ENCODE data around the gene LAMB2.

LAMB2 gene

DNA sequence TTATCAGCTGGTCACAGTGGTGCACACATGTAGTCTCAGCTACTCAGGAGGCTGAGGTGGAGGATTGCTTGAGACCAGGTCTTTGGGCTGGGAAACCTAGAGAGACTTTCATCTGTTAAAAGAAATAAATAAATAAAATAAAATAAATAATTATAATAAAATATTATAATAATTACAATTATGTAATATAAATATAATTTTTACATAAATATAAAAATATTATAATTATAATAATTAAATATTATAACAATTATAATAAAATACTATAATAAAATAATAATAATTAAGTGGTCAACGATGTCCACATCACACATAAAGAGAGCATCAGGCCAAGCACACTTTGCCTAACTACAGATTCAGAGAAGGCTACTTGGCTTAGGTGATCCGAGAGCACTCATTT is 53.6 kb downstream of the LAMB2 start:
- no peaks in the 10 kb centered on the region for H3K27me3 ChIP-seq (ENCODE audit: insufficient read depth, low read length, poor library complexity, severe bottlenecking)
- H3K4me3 ChIP-seq (ENCODE audit: low read length, poor library complexity, severe bottlenecking), result no peak overlapping the region
- H3K9me3 ChIP-seq (ENCODE audit: insufficient read depth, low read depth, low read length), result no peaks in the 10 kb centered on the region
- H3F3A ChIP-seq (ENCODE audit: low read depth), result no peaks in the 10 kb centered on the region
- H3K79me2 ChIP-seq (ENCODE audit: insufficient read depth, low read length), result peaks cover 65% of the 10 kb centered on the region
- H3K9ac ChIP-seq (ENCODE audit: low read depth, low read length, poor library complexity, severe bottlenecking), result no peak overlapping the region
- H3K4me2 ChIP-seq (ENCODE audit: low read depth, low read length, poor library complexity, severe bottlenecking), result no peak overlapping the region
- no peak overlapping the region for H2AFZ ChIP-seq (ENCODE audit: low read length)
- peaks cover 26% of the 10 kb centered on the region for H4K20me1 ChIP-seq (ENCODE audit: insufficient read depth, low read length, poor library complexity, severe bottlenecking)
- no peaks in the 10 kb centered on the region for H3K9me2 ChIP-seq (replicated peaks; ENCODE audit: low read depth, low read length)
- H3K4me1 ChIP-seq (ENCODE audit: insufficient read depth, low read length, poor library complexity, severe bottlenecking), result no peaks in the 10 kb centered on the region
- TF ChIP-seq EZH2phosphoT487 (IDR thresholded peaks at IDR 0.05; ENCODE audit: borderline replicate concordance), result no peak
- TF ChIP-seq, protein P1, sequence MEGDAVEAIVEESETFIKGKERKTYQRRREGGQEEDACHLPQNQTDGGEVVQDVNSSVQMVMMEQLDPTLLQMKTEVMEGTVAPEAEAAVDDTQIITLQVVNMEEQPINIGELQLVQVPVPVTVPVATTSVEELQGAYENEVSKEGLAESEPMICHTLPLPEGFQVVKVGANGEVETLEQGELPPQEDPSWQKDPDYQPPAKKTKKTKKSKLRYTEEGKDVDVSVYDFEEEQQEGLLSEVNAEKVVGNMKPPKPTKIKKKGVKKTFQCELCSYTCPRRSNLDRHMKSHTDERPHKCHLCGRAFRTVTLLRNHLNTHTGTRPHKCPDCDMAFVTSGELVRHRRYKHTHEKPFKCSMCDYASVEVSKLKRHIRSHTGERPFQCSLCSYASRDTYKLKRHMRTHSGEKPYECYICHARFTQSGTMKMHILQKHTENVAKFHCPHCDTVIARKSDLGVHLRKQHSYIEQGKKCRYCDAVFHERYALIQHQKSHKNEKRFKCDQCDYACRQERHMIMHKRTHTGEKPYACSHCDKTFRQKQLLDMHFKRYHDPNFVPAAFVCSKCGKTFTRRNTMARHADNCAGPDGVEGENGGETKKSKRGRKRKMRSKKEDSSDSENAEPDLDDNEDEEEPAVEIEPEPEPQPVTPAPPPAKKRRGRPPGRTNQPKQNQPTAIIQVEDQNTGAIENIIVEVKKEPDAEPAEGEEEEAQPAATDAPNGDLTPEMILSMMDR (conservative IDR thresholded peaks at IDR 0.05; ENCODE audit: low read length), result no peak
- peaks cover 41% of the 10 kb centered on the region for H3K36me3 ChIP-seq (ENCODE audit: insufficient read depth, low read length)

DNA sequence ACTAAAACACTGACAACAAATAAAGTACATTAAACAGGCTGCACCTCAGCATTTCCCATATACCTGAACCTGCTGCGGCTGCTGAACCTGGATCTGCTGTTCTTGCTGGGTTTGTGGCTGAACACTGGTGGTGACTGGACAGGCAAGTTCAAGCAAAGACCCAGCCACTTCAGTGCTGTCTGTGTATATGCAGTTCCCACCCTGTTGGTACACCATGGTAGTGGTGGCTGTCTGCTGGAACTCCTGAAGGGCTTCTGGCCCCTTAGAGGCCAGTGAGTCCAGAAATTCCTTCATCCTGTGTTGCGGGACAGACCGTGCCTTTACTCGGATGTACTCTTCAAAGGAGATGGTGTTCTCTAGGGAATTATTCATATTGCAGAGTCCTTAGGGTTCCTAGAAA is 56.2 kb downstream of the LAMB2 start:
- Histone ChIP-seq H3K4me1 (ENCODE audit: insufficient read depth, low read length, poor library complexity, severe bottlenecking) (no peaks in the 10 kb centered on the region), H3F3A (ENCODE audit: low read depth) (no peaks in the 10 kb centered on the region), H3K9ac (ENCODE audit: low read depth, low read length, poor library complexity, severe bottlenecking) (no peak overlapping the region), H3K27me3 (ENCODE audit: insufficient read depth, low read length, poor library complexity, severe bottlenecking) (no peaks in the 10 kb centered on the region), H3K4me2 (ENCODE audit: low read depth, low read length, poor library complexity, severe bottlenecking) (no peak overlapping the region), H4K20me1 (ENCODE audit: insufficient read depth, low read length, poor library complexity, severe bottlenecking) (peaks cover 20% of the 10 kb centered on the region), H2AFZ (ENCODE audit: low read length) (no peak overlapping the region), H3K79me2 (ENCODE audit: insufficient read depth, low read length) (peaks cover 39% of the 10 kb centered on the region), H3K4me3 (ENCODE audit: low read length, poor library complexity, severe bottlenecking) (no peak overlapping the region), H3K9me2 (replicated peaks; ENCODE audit: low read depth, low read length) (no peaks in the 10 kb centered on the region), H3K36me3 (ENCODE audit: insufficient read depth, low read length) (peaks cover 67% of the 10 kb centered on the region), H3K9me3 (ENCODE audit: insufficient read depth, low read depth, low read length) (no peaks in the 10 kb centered on the region)
- TF ChIP-seq EZH2phosphoT487 (IDR thresholded peaks at IDR 0.05; ENCODE audit: borderline replicate concordance), result no peak
- TF ChIP-seq, protein P1 (conservative IDR thresholded peaks at IDR 0.05; ENCODE audit: low read length), result no peak

DNA sequence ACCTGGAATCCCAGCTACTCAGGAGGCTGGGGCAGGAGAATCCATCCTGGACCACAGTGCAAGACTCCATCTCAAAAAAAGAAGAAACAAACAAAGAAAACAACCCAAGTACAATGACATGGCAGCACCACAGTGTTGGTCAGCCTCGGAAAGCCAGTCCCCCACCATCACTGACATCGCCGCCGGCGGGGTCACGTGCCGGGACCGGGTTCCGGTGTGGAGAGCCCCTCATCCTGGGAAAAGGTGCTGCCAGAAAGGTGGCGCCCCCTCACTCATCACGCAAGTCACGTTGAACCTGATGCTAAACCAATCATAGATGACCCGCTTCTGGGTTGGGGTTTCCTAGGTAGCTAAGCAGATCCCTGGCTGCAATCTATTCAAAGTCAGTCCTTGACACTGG is 56.7 kb downstream of the LAMB2 start:
- no peak overlapping the region for H3K4me2 ChIP-seq (ENCODE audit: low read depth, low read length, poor library complexity, severe bottlenecking)
- no peak overlapping the region for H3K9ac ChIP-seq (ENCODE audit: low read depth, low read length, poor library complexity, severe bottlenecking)
- H3K4me3 ChIP-seq (ENCODE audit: low read length, poor library complexity, severe bottlenecking), result no peak overlapping the region
- H3K36me3 ChIP-seq (ENCODE audit: insufficient read depth, low read length), result peaks cover 72% of the 10 kb centered on the region
- H3K27me3 ChIP-seq (ENCODE audit: insufficient read depth, low read length, poor library complexity, severe bottlenecking), result no peaks in the 10 kb centered on the region
- no peaks in the 10 kb centered on the region for H3K9me2 ChIP-seq (replicated peaks; ENCODE audit: low read depth, low read length)
- no peaks in the 10 kb centered on the region for H3K4me1 ChIP-seq (ENCODE audit: insufficient read depth, low read length, poor library complexity, severe bottlenecking)
- H3K9me3 ChIP-seq (ENCODE audit: insufficient read depth, low read depth, low read length), result no peaks in the 10 kb centered on the region
- peaks cover 34% of the 10 kb centered on the region for H3K79me2 ChIP-seq (ENCODE audit: insufficient read depth, low read length)
- H3F3A ChIP-seq (ENCODE audit: low read depth), result no peaks in the 10 kb centered on the region
- peaks cover 17% of the 10 kb centered on the region for H4K20me1 ChIP-seq (ENCODE audit: insufficient read depth, low read length, poor library complexity, severe bottlenecking)
- no peak overlapping the region for H2AFZ ChIP-seq (ENCODE audit: low read length)
- TF ChIP-seq, protein P1 (conservative IDR thresholded peaks at IDR 0.05; ENCODE audit: low read length), result no peak
- TF ChIP-seq EZH2phosphoT487 (IDR thresholded peaks at IDR 0.05; ENCODE audit: borderline replicate concordance), result no peak
